K562 (cell line): ENCODE measurements around the gene VIPR1. TPM values are rescaled to one million over a fixed set of nuclear protein-coding genes. Genes with fewer than 3 reads are reported as not detected.
A peak's percentile ranks its signal among the peaks of the same experiment; 100 is the strongest.

Experiments used
- ATAC-seq: fragments of 200-7000 bp; cut with Tn5 transposase; 3 replicates; pipeline ENCODE4 v1.9.1; 2020; ENCODE audit warnings: moderate library complexity
- BruUV-seq: library from RNA; stranded (reverse); fragments of 400-500 nt; replicated peaks from 2 replicates; lab custom pipeline; 2021; lab: Mats Ljungman, UMichigan
- CTCF ChIA-PET: fragments of 300-600 bp; formaldehyde crosslinking; extraction: SDS; loops from one replicate; lab custom pipeline; 2021; ENCODE audit warnings: low intra/inter-chr PET ratio; lab: Yijun Ruan, JAX
- POLR2A ChIA-PET: fragments of 300-600, 350-650 bp; sonication (Branson Sonifier 250); formaldehyde crosslinking; extraction: SDS; loops from one replicate; lab custom pipeline; 2021; ENCODE audit warnings: antibody characterized with exemption, inconsistent platforms; lab: Yijun Ruan, JAX
- DNase-seq, 4 experiments: peaks; one replicate each; pipeline versions ENCODE4 v3.0.0 to v3.0.0-alpha.2; 2011 to 2018; ENCODE audit warnings: low spot score in 3 of 4, mixed read lengths in 3 of 4; ENCODE audit errors: extremely low read depth in 1 of 4
- FAIRE-seq: peaks from 2 replicates; lab custom pipeline; 2011; peaks lifted over from hg19 to GRCh38; lab: Jason Lieb, UNC
- H2AFZ ChIP-seq: 2 replicates; pipeline ENCODE4 v1.6.0; 2011; ENCODE audit warnings: low read depth, low read length, control low read depth, inconsistent platforms
- H3K27ac ChIP-seq: fragments of 200-600 bp; 3 replicates; pipeline ENCODE4 v1.8.0; 2011; ENCODE audit warnings: low read depth, mild to moderate bottlenecking, control low read depth, inconsistent platforms, low read length, moderate library complexity, mixed read lengths; ENCODE audit errors: extremely low read depth
- H3K27me3 ChIP-seq, 2 experiments: fragments of 300-600 bp in 1 of 2; 2 replicates in 1 of 2; 3 replicates in 1 of 2; pipeline versions ENCODE4 v1.6.0 to v1.8.0; 2011; ENCODE audit warnings: inconsistent platforms in 2 of 2, low read length in 2 of 2, mild to moderate bottlenecking in 1 of 2, mixed read lengths in 1 of 2, moderate library complexity in 1 of 2; ENCODE audit not compliant: control insufficient read depth in 2 of 2, insufficient read depth in 2 of 2
- H3K36me3 ChIP-seq: fragments of 300-600 bp; 3 replicates; pipeline ENCODE4 v1.8.0; 2011; ENCODE audit warnings: mild to moderate bottlenecking, low read length, inconsistent platforms; ENCODE audit not compliant: control insufficient read depth, insufficient read depth
- H3K4me1 ChIP-seq, 2 experiments: fragments of 200-600 bp in 1 of 2; replicated peaks in 1 of 2; 2 replicates in 1 of 2; 3 replicates in 1 of 2; pipeline versions ENCODE4 v1.5.1 to v1.8.0; 2011; ENCODE audit warnings: inconsistent platforms in 2 of 2, low read length in 2 of 2, mild to moderate bottlenecking in 1 of 2, mixed read lengths in 1 of 2, moderate library complexity in 1 of 2; ENCODE audit not compliant: control insufficient read depth in 2 of 2, insufficient read depth in 2 of 2
- H3K4me2 ChIP-seq: 2 replicates; pipeline ENCODE4 v1.6.1; 2011; ENCODE audit warnings: low read length, control low read depth, inconsistent platforms, mixed read lengths; ENCODE audit not compliant: insufficient read depth
- H3K4me3 ChIP-seq: fragments of 200-600 bp; sonication (generic), shearing (Covaris generic); 2 replicates; pipeline ENCODE4 v1.5.1; 2016; ENCODE audit warnings: control low read depth, inconsistent platforms
- H3K79me2 ChIP-seq: fragments of 200-600 bp; 3 replicates; pipeline ENCODE4 v1.8.0; 2011; ENCODE audit warnings: low read length, inconsistent platforms; ENCODE audit not compliant: control insufficient read depth, insufficient read depth
- H3K9ac ChIP-seq, 2 experiments: 2 replicates each; pipeline versions ENCODE4 v1.6.0 to v1.6.1; 2011; ENCODE audit warnings: low read depth in 2 of 2, low read length in 2 of 2, control low read depth in 1 of 2, inconsistent platforms in 1 of 2, mild to moderate bottlenecking in 1 of 2, mixed read lengths in 1 of 2; ENCODE audit not compliant: insufficient read depth in 1 of 2
- H3K9me1 ChIP-seq: one replicate; pipeline ENCODE4 v1.6.0; 2011; ENCODE audit warnings: inconsistent platforms, mild to moderate bottlenecking, low read length, moderate library complexity; ENCODE audit not compliant: control insufficient read depth, insufficient read depth
- H3K9me3 ChIP-seq: replicated peaks from 2 replicates; pipeline ENCODE4 v1.5.1; 2011; ENCODE audit warnings: low read depth, low read length, inconsistent platforms; ENCODE audit not compliant: control insufficient read depth, insufficient read depth
- H4K20me1 ChIP-seq: replicated peaks from 2 replicates; pipeline ENCODE4 v1.6.1; 2011; ENCODE audit warnings: low read length, inconsistent platforms, mixed read lengths; ENCODE audit not compliant: control insufficient read depth, insufficient read depth
- ADNP ChIP-seq: fragments of 200-800 bp; sonication (Bioruptor generic); IDR thresholded peaks from 2 replicates; pipeline ENCODE4 v1.6.1; 2016; ENCODE audit warnings: missing genetic modification characterization, missing compliant biosample characterization
- CAMTA2 ChIP-seq: fragments of 250-450 bp; sonication (Bioruptor Pico); conservative IDR thresholded peaks from 2 replicates; pipeline ENCODE4 v1.5.1; 2022
- GABPB1 ChIP-seq: sonication (generic); formaldehyde crosslinking; IDR thresholded peaks from 2 replicates; pipeline ENCODE4 v1.8.0; 2022; ENCODE audit warnings: mild to moderate bottlenecking, missing genetic modification reagents
- HOXB6 ChIP-seq: fragments of 250-450 bp; sonication (Bioruptor Pico); IDR thresholded peaks from 2 replicates; pipeline ENCODE4 v1.5.1; 2022; ENCODE audit warnings: mild to moderate bottlenecking, borderline replicate concordance
- MAX ChIP-seq: sonication (generic); formaldehyde crosslinking; IDR thresholded peaks from 2 replicates; pipeline ENCODE4 v1.9.0; 2022; ENCODE audit warnings: mild to moderate bottlenecking, missing genetic modification reagents
- MTA3 ChIP-seq: fragments of 450-650 bp; formaldehyde crosslinking; IDR thresholded peaks from 2 replicates; pipeline ENCODE4 v1.6.1; 2017; ENCODE audit warnings: mild to moderate bottlenecking, borderline replicate concordance
- NBN ChIP-seq: fragments of 450-650 bp; IDR thresholded peaks from 2 replicates; pipeline ENCODE4 v1.6.1; 2016; ENCODE audit warnings: low read depth, mild to moderate bottlenecking
- ZNF12 ChIP-seq: sonication (generic); formaldehyde crosslinking; IDR thresholded peaks from 2 replicates; pipeline ENCODE4 v1.4.0; 2020; ENCODE audit warnings: mild to moderate bottlenecking, missing genetic modification reagents
- ZNF395 ChIP-seq: fragments of 200-800 bp; sonication (Bioruptor generic); IDR thresholded peaks from 2 replicates; pipeline ENCODE4 v1.6.1; 2017; ENCODE audit warnings: missing genetic modification characterization, missing compliant biosample characterization
- WGBS: fragments of 100-300 bp; shearing (Covaris generic); methylation state at CpG from one replicate; pipeline ENCODE4 v1.1.6; 2016; ENCODE audit warnings: low coverage, mixed read lengths; ENCODE audit not compliant: insufficient coverage; ENCODE audit errors: missing lambda C conversion rate; 5-methylcytosine and 5-hydroxymethylcytosine counted together
- in situ Hi-C: fragments of 300-500 bp; cut with MboI; formaldehyde crosslinking; loops from 4 replicates; pipeline ENCODE4 v1.15.0; 2018; ENCODE audit warnings: inconsistent platforms, mixed read lengths
- intact Hi-C: fragments of 100-400 bp; cut with micrococcal nuclease; formaldehyde crosslinking; loops from 2 replicates; pipeline ENCODE4 v1.14.2; 2022
- polyA plus RNA-seq, 8 experiments: library from polyadenylated mRNA; depleted of rRNA in 4 of 8; stranded (reverse) in 5 of 8; unstranded in 3 of 8; fragments of >200 nt; fragmentation: Nextera tagmentation in 2 of 8; fragmentation: Illumina TruSeq in 1 of 8; extraction: Ambion mirVana in 2 of 8; extraction: Trizol in 1 of 8; gene quantifications; 2 replicates each; pipeline versions ENCODE4 v1.2.1 to v1.2.3, GENCODE V29; 2011 to 2014; ENCODE audit warnings: inconsistent platforms in 1 of 8, missing spikeins in 1 of 8
- total RNA-seq, 7 experiments: library from RNA; depleted of rRNA in 6 of 7; stranded (reverse); fragments of >200 nt in 6 of 7; fragmentation: Illumina TruSeq in 2 of 7; extraction: Trizol in 2 of 7; gene quantifications; 2 replicates each; pipeline versions ENCODE4 v1.2.1 to v1.2.3, GENCODE V29; 2011 to 2021; ENCODE audit warnings: low replicate concordance in 1 of 7
- TF ChIP-seq, protein P1 (sequence below): fragments of 150-350 bp; IDR thresholded peaks from 2 replicates; pipeline ENCODE4 v1.6.1; 2014; ENCODE audit warnings: low read depth, mild to moderate bottlenecking, low read length, borderline replicate concordance
- TF ChIP-seq, protein P2 (sequence below): fragments of 250-450 bp; sonication (Bioruptor Pico); IDR thresholded peaks from 2 replicates; pipeline ENCODE4 v1.5.0; 2020; ENCODE audit warnings: mild to moderate bottlenecking, borderline replicate concordance

The VIPR1 gene
- total and polyA plus RNA-seq, 9 of the 15 experiments (the other 6 are each of a cell fraction or from before 2014, with no cell fraction given) = 0.04 to 0.38 (median 0.12) TPM; not detected in 3

DNA sequence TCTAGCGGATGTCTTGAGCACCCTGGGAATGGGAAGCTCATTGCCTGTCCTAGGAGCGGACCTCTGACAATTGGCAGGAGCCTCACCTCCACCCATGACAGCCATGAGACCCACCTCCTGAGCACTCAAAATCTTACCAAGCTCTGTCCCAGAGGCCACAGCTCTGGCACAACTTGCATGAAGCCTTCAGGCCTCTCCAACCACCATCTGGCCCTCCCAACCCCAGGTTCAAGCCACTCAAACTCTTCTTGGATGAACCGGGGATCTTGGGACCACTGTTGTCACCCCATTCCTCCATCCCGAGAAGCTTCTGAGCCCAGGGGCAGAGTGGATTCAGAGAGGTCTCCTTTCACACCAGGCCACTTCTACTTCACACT lies 1.5 kb downstream of the VIPR1 start:
- H3K4me1 ChIP-seq = peaks cover 4 to 27% of the 10 kb centered on the region in 2 experiments; a peak in 4 of 5 replicates
- no peak overlapping the region for H3K4me3 ChIP-seq
- ChIA-PET POLR2A (interaction anchor here (0.6 to 1.4 kb wide), 4 partner anchors 10 to 1305 kb away, joined by 3 to 5 read pairs (median 4); no protein-coding TSS in a partner anchor), CTCF (no interaction called here)
- 71% methylated on average over 4 of the region's 4 CpGs for WGBS
- intact Hi-C loops = loop anchor here (5.0 kb wide), 1 partner anchor 328 kb away; no protein-coding TSS in a partner anchor
- no peak overlapping the region; the same call in 1 of the 2 replicates for H3K4me2 ChIP-seq
- ATAC-seq (no peak), FAIRE-seq (no peak), DNase-seq (no peak)
- H3K79me2 ChIP-seq = no peaks in the 10 kb centered on the region
- H3K36me3 ChIP-seq = no peaks in the 10 kb centered on the region
- H3K9ac ChIP-seq = no peak overlapping the region
- in situ Hi-C loops = no loop called here
- peaks cover 18 to 48% of the 10 kb centered on the region in 2 experiments; a peak in 4 of 5 replicates for H3K27me3 ChIP-seq
- no peak overlapping the region for H3K27ac ChIP-seq
- peaks cover 26% of the 10 kb centered on the region for H4K20me1 ChIP-seq
- H2AFZ ChIP-seq = no peak overlapping the region
- no TSS peak for BruUV-seq
- no peaks in the 10 kb centered on the region for H3K9me3 ChIP-seq
- no peaks in the 10 kb centered on the region for H3K9me1 ChIP-seq
- no peak for TF ChIP-seq HOXB6
- TF ChIP-seq ADNP (tag) = 0 out of 2 replicates have a peak, but pooled peaks have one; percentile 40
- no peak for TF ChIP-seq GABPB1
- TF ChIP-seq MAX (CRISPR knock-in tag) = 0 out of 2 replicates have a peak, but pooled peaks have one; percentile 14
- TF ChIP-seq, protein P1, sequence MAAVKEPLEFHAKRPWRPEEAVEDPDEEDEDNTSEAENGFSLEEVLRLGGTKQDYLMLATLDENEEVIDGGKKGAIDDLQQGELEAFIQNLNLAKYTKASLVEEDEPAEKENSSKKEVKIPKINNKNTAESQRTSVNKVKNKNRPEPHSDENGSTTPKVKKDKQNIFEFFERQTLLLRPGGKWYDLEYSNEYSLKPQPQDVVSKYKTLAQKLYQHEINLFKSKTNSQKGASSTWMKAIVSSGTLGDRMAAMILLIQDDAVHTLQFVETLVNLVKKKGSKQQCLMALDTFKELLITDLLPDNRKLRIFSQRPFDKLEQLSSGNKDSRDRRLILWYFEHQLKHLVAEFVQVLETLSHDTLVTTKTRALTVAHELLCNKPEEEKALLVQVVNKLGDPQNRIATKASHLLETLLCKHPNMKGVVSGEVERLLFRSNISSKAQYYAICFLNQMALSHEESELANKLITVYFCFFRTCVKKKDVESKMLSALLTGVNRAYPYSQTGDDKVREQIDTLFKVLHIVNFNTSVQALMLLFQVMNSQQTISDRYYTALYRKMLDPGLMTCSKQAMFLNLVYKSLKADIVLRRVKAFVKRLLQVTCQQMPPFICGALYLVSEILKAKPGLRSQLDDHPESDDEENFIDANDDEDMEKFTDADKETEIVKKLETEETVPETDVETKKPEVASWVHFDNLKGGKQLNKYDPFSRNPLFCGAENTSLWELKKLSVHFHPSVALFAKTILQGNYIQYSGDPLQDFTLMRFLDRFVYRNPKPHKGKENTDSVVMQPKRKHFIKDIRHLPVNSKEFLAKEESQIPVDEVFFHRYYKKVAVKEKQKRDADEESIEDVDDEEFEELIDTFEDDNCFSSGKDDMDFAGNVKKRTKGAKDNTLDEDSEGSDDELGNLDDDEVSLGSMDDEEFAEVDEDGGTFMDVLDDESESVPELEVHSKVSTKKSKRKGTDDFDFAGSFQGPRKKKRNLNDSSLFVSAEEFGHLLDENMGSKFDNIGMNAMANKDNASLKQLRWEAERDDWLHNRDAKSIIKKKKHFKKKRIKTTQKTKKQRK = no peak
- no peak for TF ChIP-seq CAMTA2 (CRISPR knock-in tag)
- no peak for TF ChIP-seq ZNF395 (CRISPR knock-in tag)
- no peak for TF ChIP-seq MTA3
- TF ChIP-seq, protein P2, sequence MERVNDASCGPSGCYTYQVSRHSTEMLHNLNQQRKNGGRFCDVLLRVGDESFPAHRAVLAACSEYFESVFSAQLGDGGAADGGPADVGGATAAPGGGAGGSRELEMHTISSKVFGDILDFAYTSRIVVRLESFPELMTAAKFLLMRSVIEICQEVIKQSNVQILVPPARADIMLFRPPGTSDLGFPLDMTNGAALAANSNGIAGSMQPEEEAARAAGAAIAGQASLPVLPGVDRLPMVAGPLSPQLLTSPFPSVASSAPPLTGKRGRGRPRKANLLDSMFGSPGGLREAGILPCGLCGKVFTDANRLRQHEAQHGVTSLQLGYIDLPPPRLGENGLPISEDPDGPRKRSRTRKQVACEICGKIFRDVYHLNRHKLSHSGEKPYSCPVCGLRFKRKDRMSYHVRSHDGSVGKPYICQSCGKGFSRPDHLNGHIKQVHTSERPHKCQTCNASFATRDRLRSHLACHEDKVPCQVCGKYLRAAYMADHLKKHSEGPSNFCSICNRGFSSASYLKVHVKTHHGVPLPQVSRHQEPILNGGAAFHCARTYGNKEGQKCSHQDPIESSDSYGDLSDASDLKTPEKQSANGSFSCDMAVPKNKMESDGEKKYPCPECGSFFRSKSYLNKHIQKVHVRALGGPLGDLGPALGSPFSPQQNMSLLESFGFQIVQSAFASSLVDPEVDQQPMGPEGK (CRISPR knock-in tag) = no peak
- TF ChIP-seq NBN = no peak
- TF ChIP-seq ZNF12 (CRISPR knock-in tag) = no peak
